ENCODE results near the gene APBA2.

DNA sequence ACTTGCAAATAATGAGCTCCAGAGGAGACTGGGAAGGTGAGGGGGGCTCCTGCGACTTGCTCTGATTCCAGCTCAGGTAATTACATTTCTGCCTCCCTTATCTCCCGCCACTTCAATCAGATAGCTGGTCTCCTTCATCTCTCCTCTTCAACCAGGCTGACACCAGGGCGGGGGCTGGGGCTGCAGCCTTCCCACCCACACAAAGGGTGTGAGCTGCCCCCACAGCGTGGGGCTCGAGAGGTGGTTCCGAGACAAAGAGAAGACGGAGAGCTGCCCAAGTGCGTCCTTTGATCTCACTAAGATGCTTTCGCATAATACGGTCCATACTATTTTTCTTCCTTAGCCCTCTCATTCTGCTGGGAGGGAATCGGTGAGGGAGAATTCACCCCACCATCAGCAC, 244.2 kb downstream of the APBA2 start:
- TF ChIP-seq, protein P1, sequence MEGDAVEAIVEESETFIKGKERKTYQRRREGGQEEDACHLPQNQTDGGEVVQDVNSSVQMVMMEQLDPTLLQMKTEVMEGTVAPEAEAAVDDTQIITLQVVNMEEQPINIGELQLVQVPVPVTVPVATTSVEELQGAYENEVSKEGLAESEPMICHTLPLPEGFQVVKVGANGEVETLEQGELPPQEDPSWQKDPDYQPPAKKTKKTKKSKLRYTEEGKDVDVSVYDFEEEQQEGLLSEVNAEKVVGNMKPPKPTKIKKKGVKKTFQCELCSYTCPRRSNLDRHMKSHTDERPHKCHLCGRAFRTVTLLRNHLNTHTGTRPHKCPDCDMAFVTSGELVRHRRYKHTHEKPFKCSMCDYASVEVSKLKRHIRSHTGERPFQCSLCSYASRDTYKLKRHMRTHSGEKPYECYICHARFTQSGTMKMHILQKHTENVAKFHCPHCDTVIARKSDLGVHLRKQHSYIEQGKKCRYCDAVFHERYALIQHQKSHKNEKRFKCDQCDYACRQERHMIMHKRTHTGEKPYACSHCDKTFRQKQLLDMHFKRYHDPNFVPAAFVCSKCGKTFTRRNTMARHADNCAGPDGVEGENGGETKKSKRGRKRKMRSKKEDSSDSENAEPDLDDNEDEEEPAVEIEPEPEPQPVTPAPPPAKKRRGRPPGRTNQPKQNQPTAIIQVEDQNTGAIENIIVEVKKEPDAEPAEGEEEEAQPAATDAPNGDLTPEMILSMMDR (IDR thresholded peaks at IDR 0.05 in 2 of 3, conservative IDR thresholded peaks at IDR 0.05 in 1 of 3; ENCODE audit: control insufficient read depth in 2 of 3, extremely low read depth in 1 of 3, insufficient read depth in 1 of 3, low read depth in 3 of 3, low read length in 3 of 3) = no peak
- TF ChIP-seq TCF7 (IDR thresholded peaks at IDR 0.05; ENCODE audit: borderline replicate concordance) (no peak), EZH2 (IDR thresholded peaks at IDR 0.05; ENCODE audit: borderline replicate concordance, control insufficient read depth, low read depth, low read length) (no peak), EP300 (IDR thresholded peaks at IDR 0.05; ENCODE audit: borderline replicate concordance in 1 of 2, control insufficient read depth in 1 of 2, low read depth in 2 of 2, low read length in 2 of 2) (no peak), HDAC2 (IDR thresholded peaks at IDR 0.05) (no peak), SREBF2 (IDR thresholded peaks at IDR 0.05; ENCODE audit: low read length) (no peak), CBFB (IDR thresholded peaks at IDR 0.05; ENCODE audit: low read depth) (no peak), RELA (IDR thresholded peaks at IDR 0.05; ENCODE audit: borderline replicate concordance, partially characterized antibody) (no peak), ASH2L (IDR thresholded peaks at IDR 0.05; ENCODE audit: borderline replicate concordance, low read depth) (no peak), IRF3 (IDR thresholded peaks at IDR 0.05) (no peak)
- TF ChIP-seq, protein P2, sequence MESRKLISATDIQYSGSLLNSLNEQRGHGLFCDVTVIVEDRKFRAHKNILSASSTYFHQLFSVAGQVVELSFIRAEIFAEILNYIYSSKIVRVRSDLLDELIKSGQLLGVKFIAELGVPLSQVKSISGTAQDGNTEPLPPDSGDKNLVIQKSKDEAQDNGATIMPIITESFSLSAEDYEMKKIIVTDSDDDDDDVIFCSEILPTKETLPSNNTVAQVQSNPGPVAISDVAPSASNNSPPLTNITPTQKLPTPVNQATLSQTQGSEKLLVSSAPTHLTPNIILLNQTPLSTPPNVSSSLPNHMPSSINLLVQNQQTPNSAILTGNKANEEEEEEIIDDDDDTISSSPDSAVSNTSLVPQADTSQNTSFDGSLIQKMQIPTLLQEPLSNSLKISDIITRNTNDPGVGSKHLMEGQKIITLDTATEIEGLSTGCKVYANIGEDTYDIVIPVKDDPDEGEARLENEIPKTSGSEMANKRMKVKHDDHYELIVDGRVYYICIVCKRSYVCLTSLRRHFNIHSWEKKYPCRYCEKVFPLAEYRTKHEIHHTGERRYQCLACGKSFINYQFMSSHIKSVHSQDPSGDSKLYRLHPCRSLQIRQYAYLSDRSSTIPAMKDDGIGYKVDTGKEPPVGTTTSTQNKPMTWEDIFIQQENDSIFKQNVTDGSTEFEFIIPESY (IDR thresholded peaks at IDR 0.05) = no peak
- TF ChIP-seq, protein P3, sequence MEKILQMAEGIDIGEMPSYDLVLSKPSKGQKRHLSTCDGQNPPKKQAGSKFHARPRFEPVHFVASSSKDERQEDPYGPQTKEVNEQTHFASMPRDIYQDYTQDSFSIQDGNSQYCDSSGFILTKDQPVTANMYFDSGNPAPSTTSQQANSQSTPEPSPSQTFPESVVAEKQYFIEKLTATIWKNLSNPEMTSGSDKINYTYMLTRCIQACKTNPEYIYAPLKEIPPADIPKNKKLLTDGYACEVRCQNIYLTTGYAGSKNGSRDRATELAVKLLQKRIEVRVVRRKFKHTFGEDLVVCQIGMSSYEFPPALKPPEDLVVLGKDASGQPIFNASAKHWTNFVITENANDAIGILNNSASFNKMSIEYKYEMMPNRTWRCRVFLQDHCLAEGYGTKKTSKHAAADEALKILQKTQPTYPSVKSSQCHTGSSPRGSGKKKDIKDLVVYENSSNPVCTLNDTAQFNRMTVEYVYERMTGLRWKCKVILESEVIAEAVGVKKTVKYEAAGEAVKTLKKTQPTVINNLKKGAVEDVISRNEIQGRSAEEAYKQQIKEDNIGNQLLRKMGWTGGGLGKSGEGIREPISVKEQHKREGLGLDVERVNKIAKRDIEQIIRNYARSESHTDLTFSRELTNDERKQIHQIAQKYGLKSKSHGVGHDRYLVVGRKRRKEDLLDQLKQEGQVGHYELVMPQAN (conservative IDR thresholded peaks at IDR 0.05) = no peak
- TF ChIP-seq, protein P4, sequence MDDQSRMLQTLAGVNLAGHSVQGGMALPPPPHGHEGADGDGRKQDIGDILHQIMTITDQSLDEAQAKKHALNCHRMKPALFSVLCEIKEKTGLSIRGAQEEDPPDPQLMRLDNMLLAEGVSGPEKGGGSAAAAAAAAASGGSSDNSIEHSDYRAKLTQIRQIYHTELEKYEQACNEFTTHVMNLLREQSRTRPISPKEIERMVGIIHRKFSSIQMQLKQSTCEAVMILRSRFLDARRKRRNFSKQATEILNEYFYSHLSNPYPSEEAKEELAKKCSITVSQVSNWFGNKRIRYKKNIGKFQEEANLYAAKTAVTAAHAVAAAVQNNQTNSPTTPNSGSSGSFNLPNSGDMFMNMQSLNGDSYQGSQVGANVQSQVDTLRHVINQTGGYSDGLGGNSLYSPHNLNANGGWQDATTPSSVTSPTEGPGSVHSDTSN (IDR thresholded peaks at IDR 0.05; ENCODE audit: insufficient replicate concordance, low read depth, low read length) = no peak
